NCI-H345 treated with DMSO at 0.1 percent for 48 hours (cell line): ENCODE results near the gene PRG2.

ENCODE experiments used
- DNase-seq: peaks from one replicate; lab custom pipeline; 2025; ENCODE audit not compliant: unreplicated experiment; lab: John Stamatoyannopoulos, UW

PRG2 gene

GRCh38 chr11:57397394-57397990 lies 7.0 kb upstream of the PRG2 start:
- no peak for DNase-seq

GRCh38 chr11:57396744-57397143 lies 6.3 kb upstream of the PRG2 start:
- no peak for DNase-seq

- no peak for DNase-seq
Measured at GRCh38 chr11:57395905-57396623, 5.6 kb upstream of the PRG2 start.

GRCh38 chr11:57394203-57394965 lies 3.9 kb upstream of the PRG2 start:
- peak; percentile 34 for DNase-seq

- no peak for DNase-seq
Measured at GRCh38 chr11:57392763-57393105, 2.3 kb upstream of the PRG2 start.

- DNase-seq, result no peak
Measured at GRCh38 chr11:57392066-57392762, 1.8 kb upstream of the PRG2 start.

- no peak for DNase-seq
Measured at GRCh38 chr11:57391539-57391938, 1.1 kb upstream of the PRG2 start.

GRCh38 chr11:57391111-57391510 lies 661 bp upstream of the PRG2 start:
- no peak for DNase-seq

- no peak for DNase-seq
Measured at GRCh38 chr11:57387289-57388030, 3.0 kb downstream of the PRG2 start.

GRCh38 chr11:57386178-57386940 lies 4.1 kb downstream of the PRG2 start:
- DNase-seq, result no peak

- DNase-seq, result no peak
Measured at GRCh38 chr11:57380975-57381374, 9.5 kb downstream of the PRG2 start, which contains the start of gene PRG3. TSS of gene PRG3 (minus strand) at chr11:57381150. CDS start at chr11:57380708, 442 bp downstream.

- no peak for DNase-seq
Measured at GRCh38 chr11:57379732-57380131, 10.7 kb downstream of the PRG2 start.

- no peak for DNase-seq
Measured at GRCh38 chr11:57378186-57378585, 12.3 kb downstream of the PRG2 start.

- no peak for DNase-seq
Measured at GRCh38 chr11:57377107-57377506, 13.3 kb downstream of the PRG2 start.

- DNase-seq, result no peak
Measured at GRCh38 chr11:57376095-57377090, 14.1 kb downstream of the PRG2 start.

GRCh38 chr11:57375490-57375889 lies 15.0 kb downstream of the PRG2 start:
- DNase-seq, result no peak

GRCh38 chr11:57374966-57375365 lies 15.5 kb downstream of the PRG2 start:
- no peak for DNase-seq

GRCh38 chr11:57373146-57373545 lies 17.3 kb downstream of the PRG2 start:
- no peak for DNase-seq

GRCh38 chr11:57370941-57371340 lies 19.5 kb downstream of the PRG2 start:
- no peak for DNase-seq
